Nephron progenitor cell (in vitro differentiated cells): ENCODE measurements around the gene PRKD3.

ENCODE experiments used
- DNase-seq: peaks from one replicate; pipeline ENCODE4 v3.0.0; 2021
- H3K27ac Mint-ChIP-seq: 2 replicates; pipeline ENCODE4 v1.8.0; 2021; ENCODE audit warnings: mild to moderate bottlenecking, moderate library complexity, mixed read lengths
- H3K27me3 Mint-ChIP-seq: 2 replicates; pipeline ENCODE4 v1.8.0; 2021; ENCODE audit warnings: mild to moderate bottlenecking, low read depth, mixed read lengths; ENCODE audit not compliant: poor library complexity
- H3K36me3 Mint-ChIP-seq: 2 replicates; pipeline ENCODE4 v1.8.0; 2021; ENCODE audit warnings: low read depth, mixed read lengths
- H3K4me1 Mint-ChIP-seq: 2 replicates; pipeline ENCODE4 v1.8.0; 2021; ENCODE audit warnings: mixed read lengths
- H3K4me3 Mint-ChIP-seq: 2 replicates; pipeline ENCODE4 v1.8.0; 2021; ENCODE audit warnings: mild to moderate bottlenecking, moderate library complexity, mixed read lengths
- H3K9me3 Mint-ChIP-seq: 2 replicates; pipeline ENCODE4 v1.8.0; 2021; ENCODE audit warnings: mild to moderate bottlenecking, moderate library complexity, mixed read lengths
- CTCF ChIP-seq: fragments of 200-600 bp; sonication (generic); IDR thresholded peaks from 2 replicates; pipeline ENCODE4 v1.5.0; 2021; ENCODE audit warnings: antibody characterized with exemption

The PRKD3 gene

GRCh38 chr2:37357530-37357929 is 32.9 kb upstream of the PRKD3 start:
- Mint-ChIP-seq H3K4me3 (no peak overlapping the region), H3K27ac (no peak overlapping the region), H3K9me3 (no peaks in the 10 kb centered on the region), H3K36me3 (no peaks in the 10 kb centered on the region), H3K27me3 (peaks cover 19% of the 10 kb centered on the region), H3K4me1 (no peaks in the 10 kb centered on the region)
- no peak for TF ChIP-seq CTCF
- DNase-seq: no peak

DNA sequence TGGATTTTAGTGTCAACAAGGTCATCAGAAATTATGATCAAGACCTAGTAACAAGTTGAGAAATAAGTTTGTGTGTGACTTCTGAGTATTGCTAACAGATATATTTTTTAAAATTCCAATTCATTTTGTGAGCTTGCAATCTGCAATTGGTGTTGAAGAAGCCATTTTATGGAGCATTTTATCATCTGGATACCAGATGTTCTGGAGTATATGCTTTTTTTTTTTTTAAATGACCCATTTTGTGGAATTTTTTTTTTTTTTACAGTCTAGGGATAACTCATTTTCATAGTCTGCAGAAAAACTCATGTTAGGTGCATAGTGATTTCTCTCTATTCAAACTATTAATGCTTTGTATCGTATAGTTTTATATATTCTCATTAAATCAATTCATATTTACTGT is 32.4 kb upstream of the PRKD3 start:
- no peak for DNase-seq
- no peaks in the 10 kb centered on the region for H3K4me1 Mint-ChIP-seq
- no peaks in the 10 kb centered on the region for H3K9me3 Mint-ChIP-seq
- TF ChIP-seq CTCF: no peak
- no peak overlapping the region for H3K27ac Mint-ChIP-seq
- peaks cover 19% of the 10 kb centered on the region for H3K27me3 Mint-ChIP-seq
- H3K36me3 Mint-ChIP-seq: no peaks in the 10 kb centered on the region
- no peak overlapping the region for H3K4me3 Mint-ChIP-seq

- Mint-ChIP-seq H3K36me3 (no peaks in the 10 kb centered on the region), H3K4me3 (no peak overlapping the region), H3K27me3 (peaks cover 19% of the 10 kb centered on the region), H3K4me1 (no peaks in the 10 kb centered on the region), H3K27ac (no peak overlapping the region), H3K9me3 (no peaks in the 10 kb centered on the region)
- no peak for TF ChIP-seq CTCF
- no peak for DNase-seq
Measured at GRCh38 chr2:37356299-37356698, 31.7 kb upstream of the PRKD3 start.

GRCh38 chr2:37355735-37356134 is 31.1 kb upstream of the PRKD3 start:
- Mint-ChIP-seq H3K27me3 (peaks cover 19% of the 10 kb centered on the region), H3K36me3 (no peaks in the 10 kb centered on the region), H3K4me3 (no peak overlapping the region), H3K27ac (no peak overlapping the region), H3K9me3 (no peaks in the 10 kb centered on the region), H3K4me1 (peaks cover 2% of the 10 kb centered on the region)
- no peak for DNase-seq
- no peak for TF ChIP-seq CTCF

GRCh38 chr2:37354531-37354930 is 29.9 kb upstream of the PRKD3 start:
- no peak for TF ChIP-seq CTCF

GRCh38 chr2:37350034-37350433 is 25.4 kb upstream of the PRKD3 start:
- Mint-ChIP-seq H3K4me3 (no peak overlapping the region), H3K27me3 (peaks cover 4% of the 10 kb centered on the region), H3K27ac (no peak overlapping the region), H3K9me3 (no peaks in the 10 kb centered on the region), H3K36me3 (no peaks in the 10 kb centered on the region), H3K4me1 (peaks cover 21% of the 10 kb centered on the region)
- DNase-seq: no peak
- no peak for TF ChIP-seq CTCF

More at GRCh38 chr2:37354531-37354930, 29.9 kb upstream of the PRKD3 start:
- Mint-ChIP-seq H3K27ac (no peak overlapping the region), H3K4me3 (no peak overlapping the region), H3K36me3 (no peaks in the 10 kb centered on the region), H3K9me3 (no peaks in the 10 kb centered on the region), H3K27me3 (peaks cover 11% of the 10 kb centered on the region), H3K4me1 (peaks cover 14% of the 10 kb centered on the region)
- no peak for DNase-seq
